HG03521 (cell line): ENCODE data around the gene TMEM52B.
A peak's percentile ranks its signal among the peaks of the same experiment; 100 is the strongest.
"Not testable (repeated sequence)": the region's sequence is repeated elsewhere in the genome, so short reads cannot be mapped to it uniquely, and the experiment has no call there.

Experiments used
- ATAC-seq: cut with Tn5 transposase; IDR thresholded peaks from one replicate; pipeline ENCODE4 v1.9.1; 2021; ENCODE audit warnings: mild to moderate bottlenecking, moderate library complexity; ENCODE audit not compliant: unreplicated experiment

TMEM52B gene

GRCh38 chr12:10211101-10211939, 32.5 kb downstream of the TMEM52B start:
- ATAC-seq = no peak

- ATAC-seq = peak; percentile 52
Measured at GRCh38 chr12:10211940-10212738, 33.3 kb downstream of the TMEM52B start.

GRCh38 chr12:10212739-10213131, 33.9 kb downstream of the TMEM52B start, which contains the start of gene GABARAPL1:
Gene GABARAPL1, plus strand, starts transcription at chr12:10212877. Its CDS starts 253 bp downstream, at chr12:10213130.
- peak; percentile 47 for ATAC-seq

GRCh38 chr12:10213168-10214135, 34.6 kb downstream of the TMEM52B start:
- ATAC-seq = peak; percentile 72

DNA sequence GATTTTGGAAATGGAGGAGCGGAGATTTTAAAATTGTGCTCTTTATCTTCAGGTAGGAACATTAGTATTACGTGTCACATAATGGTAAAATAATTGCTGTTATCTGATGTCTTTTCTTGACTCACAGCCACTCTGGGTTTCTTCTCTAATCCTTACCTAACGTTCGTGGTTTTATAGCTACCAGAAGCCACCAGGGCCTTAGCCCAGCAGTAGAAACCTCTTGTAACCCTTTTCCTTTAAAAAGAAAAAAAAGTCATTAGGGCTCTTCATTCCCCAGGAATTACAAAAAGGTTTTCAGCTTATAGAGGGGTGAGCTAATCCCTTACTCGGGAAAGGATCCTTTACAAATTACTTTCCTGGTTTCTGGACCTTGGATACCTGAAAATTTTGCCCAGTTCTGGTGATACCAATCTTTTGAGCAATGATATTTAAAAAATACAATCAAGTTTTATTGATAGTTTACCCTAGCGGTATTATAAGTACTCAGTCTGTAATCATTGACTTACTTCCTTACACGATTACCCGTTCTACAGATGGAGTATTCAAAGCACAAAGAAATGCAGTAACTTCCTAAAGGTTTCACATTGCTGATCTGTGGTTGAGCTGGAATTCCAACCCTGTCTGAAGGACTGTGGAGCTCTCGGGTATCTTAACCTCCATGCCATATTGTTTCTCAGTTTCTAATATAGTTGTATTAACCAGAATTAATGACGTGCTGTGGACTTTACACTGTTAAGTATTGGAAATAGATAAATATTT, 35.5 kb downstream of the TMEM52B start:
- ATAC-seq = no peak

DNA sequence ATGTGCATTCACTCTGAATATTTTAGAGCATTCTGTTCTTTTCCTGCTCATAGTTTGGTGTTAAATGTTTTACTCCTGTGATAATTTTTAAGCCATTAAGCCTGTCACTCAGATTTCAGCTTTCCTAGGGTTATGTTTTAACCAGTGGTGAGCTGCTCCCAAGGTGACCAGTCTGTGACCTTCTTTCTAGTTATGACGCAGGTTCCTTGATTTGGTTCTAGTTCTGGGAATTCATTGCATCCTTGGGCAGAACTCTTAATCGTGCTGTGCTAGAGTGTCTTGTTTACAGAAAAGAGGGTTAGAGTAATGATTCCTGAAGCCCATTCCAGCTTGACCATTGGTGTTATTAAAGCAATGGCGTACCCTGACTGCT, 36.0 kb downstream of the TMEM52B start:
- no peak for ATAC-seq

GRCh38 chr12:10215436-10215835, 36.6 kb downstream of the TMEM52B start:
- no peak for ATAC-seq

DNA sequence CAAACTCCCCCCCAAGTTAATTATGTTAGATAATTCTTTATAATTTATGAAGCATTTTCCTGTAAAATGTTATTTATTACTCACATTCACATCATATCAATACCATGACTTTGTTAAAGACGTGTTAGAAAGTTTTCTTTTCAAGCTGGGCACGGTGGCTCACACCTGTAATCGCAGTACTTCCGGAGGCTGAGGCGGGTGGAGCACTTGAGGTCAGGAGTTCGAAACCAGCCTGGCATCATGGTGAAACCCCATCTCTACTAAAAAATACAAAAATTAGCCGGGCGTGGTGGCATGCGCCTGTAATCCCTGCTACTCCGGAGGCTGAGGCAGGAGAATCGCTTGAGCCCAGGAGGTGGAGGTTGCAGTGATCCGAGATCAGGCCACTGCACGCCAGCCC, 37.1 kb downstream of the TMEM52B start:
- not testable (repeated sequence) for ATAC-seq

- no peak for ATAC-seq
Measured at GRCh38 chr12:10218021-10218420, 39.2 kb downstream of the TMEM52B start.

DNA sequence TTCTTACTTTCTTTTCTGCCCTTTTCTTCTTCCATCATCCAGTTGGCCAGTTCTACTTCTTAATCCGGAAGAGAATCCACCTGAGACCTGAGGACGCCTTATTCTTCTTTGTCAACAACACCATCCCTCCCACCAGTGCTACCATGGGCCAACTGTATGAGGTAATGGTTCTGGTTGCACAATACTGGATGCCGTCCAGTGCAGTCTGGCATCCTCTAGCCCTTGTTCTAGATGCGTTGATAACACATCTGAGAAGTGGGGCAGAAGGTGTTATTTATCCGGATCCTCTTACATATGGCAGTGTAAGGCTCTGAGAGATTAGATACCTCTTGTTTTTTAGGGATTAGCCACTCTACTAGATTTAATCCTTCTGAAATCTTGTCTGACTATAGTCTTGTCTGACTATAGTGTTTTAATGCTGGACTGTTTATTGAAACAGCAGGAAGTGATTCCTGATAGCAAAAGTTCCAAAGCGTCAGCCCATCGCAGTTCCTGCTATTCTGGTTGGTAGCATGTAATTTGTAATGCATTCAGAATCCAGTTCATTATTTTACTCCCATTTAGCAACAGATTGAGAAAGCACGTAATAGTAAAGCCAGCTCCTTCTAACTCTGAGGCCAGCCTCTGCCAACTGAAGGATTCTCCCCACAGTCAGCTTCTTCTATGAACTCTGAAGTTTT, 41.7 kb downstream of the TMEM52B start:
- ATAC-seq = no peak

DNA sequence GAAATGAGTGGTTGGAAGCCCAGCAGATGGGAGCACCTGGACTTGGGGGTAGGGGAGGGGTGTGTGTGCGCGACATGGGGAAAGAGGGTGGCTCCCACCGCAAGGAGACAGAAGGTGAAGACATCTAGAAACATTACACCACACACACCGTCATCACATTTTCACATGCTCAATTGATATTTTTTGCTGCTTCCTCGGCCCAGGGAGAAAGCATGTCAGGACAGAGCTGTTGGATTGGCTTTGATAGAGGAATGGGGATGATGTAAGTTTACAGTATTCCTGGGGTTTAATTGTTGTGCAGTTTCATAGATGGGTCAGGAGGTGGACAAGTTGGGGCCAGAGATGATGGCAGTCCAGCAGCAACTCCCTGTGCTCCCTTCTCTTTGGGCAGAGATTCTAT, 43.0 kb downstream of the TMEM52B start:
- ATAC-seq = no peak

DNA sequence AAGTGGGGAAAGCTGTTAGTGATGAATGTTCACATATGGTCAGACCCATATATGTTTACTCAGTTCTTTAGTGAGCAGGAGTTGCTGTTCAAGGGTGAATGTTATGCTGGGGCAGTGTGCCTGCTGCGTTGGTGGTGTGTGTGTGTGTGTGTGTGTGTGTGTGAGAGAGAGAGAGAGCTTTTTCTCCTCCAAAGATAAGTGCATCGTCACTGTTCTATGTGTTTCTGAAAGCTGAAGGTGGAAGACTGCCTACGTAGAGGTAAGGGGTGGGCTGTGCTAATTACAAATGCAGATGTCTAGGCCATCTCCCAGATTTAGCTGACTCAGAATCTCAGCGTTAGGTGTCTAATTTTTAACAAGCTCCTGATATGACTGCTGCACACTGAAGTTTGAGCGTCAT, 44.4 kb downstream of the TMEM52B start:
- ATAC-seq = no peak

DNA sequence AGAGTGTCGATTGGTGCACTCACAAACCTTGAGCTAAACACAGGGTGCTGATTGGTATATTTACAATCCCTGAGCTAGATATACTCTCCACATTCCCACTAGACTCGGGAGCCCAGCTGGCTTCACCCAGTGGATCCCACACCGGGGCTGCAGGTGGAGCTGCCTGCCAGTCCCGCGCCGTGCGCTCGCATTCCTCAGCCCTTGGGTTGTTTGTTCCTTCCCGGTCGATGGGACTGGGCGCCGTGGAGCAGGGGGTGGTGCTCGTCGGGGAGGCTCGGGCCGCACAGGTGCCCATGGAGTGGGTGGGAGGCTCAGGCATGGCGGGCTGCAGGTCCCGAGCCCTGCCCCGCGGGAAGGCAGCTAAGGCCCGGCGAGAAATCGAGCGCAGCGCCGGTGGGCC, 46.6 kb downstream of the TMEM52B start:
- not testable (repeated sequence) for ATAC-seq

GRCh38 chr12:10226086-10226485, 47.3 kb downstream of the TMEM52B start:
- no peak for ATAC-seq

DNA sequence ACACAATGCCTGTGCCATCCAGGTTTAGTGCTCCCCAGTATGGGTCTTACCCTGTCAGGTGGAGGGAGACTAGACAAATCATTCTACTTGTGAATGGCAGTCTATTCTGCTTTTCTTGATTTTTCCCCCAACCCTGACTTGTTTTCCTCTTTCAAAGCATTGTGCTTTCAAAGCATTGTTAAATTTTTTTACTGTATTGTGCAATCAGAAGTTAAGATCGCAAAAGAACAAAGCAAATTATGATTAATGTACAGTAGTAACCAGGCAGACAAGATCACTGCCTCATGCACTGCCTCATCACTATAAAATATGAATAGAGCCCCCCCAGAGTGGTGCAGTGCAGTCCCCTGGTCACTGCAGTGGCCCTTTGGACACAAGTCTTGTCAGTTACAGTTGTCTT, 47.9 kb downstream of the TMEM52B start:
- ATAC-seq = no peak

DNA sequence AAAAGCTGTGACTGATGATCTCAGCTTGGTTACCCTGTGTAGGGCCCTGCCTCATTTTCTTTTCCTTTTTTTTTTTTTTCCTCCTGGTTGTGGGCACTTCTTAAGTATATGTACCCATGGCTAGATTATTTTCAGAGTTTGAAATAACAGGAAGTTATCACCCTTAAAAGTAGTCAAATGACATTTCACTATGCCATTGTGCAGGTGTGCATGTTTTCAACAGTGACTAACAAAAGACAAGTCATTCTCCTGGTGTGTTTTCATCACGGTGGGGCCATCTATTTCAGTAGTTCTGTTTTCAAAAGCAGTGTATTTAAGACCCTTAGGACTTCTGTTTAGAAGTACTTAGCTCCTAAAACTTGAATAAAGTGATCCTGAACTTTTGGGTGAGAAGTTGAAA, 48.8 kb downstream of the TMEM52B start:
- ATAC-seq = no peak

GRCh38 chr12:10234562-10234961, 55.7 kb downstream of the TMEM52B start:
- no peak for ATAC-seq

DNA sequence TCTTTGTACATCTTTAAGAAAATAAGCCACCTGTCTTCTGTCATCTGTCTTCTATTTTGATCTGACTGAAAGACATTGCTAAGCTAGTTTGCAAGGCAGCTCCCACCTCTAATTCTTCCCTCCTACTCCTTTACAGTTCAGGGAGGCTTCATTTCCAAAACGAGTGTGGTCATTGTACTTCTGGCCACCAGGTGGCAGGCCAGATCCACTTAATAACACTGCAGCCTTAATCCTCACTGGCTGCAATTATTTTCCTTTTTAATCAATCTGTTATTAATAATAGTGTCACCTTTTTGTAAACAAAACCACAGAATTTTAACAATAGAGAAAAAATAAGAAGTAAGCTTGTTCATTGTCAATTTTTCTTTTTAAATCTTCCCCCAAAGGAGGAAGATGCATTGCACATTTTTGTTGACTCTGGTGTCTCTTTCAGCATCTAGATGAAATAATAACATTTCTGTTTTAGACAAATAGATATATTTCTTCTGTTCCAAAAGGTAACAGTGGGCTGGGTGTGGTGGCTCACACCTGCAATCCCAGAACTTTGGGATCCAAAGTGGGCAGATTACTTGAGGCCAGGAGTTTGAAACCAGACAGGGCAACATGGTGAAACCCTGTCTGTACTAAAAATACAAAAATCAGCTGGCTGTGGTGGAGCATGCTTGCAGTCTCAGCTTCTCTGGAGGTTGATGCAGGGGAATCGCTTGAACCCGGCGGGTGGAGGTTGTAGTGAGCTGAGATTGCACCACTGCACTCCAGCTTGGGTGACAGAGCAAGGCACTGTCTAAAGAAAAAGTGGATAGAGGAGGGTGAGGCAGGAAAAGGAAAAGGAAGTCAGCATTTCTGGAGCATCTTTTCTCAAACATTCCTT, 57.2 kb downstream of the TMEM52B start:
- no peak for ATAC-seq

GRCh38 chr12:10236720-10237119, 57.9 kb downstream of the TMEM52B start:
- ATAC-seq = no peak
